Measurements from ENCODE around the gene ZNF521. TPM values are rescaled to one million over a fixed set of nuclear protein-coding genes. Genes with fewer than 3 reads are reported as not detected.

Gene ZNF521
- total and polyA plus RNA-seq, 2 donors (not counting 3 experiments of a cell fraction or from before 2014, with no cell fraction given), result 111 to 168 TPM

DNA sequence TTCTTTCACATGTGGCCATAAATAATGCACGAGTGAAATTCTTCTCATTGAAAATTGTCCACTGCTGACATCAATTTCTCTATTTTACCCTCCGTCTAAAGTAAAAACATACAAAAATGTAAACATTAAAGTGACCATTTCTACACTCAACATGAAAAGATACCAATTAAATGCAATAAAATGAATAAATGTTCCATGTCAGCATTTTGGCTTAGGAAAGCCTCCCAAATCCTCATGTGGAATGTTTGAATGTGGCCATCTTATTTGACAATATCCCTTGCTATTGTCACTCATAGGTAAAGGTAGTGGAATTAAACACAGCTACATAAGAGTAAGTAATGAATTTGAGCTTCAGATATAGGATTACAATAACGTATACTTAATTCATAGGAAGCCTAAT, 60.8 kb downstream of the ZNF521 start:
- H3K79me2 ChIP-seq (ENCODE audit: control insufficient read depth, insufficient read depth, low read length), result peaks cover 56% of the 10 kb centered on the region
- DNase-seq (ENCODE audit: low read depth, low spot score) (no peak), FAIRE-seq (no peak)
- H3K9me3 ChIP-seq (replicated peaks; ENCODE audit: control insufficient read depth, insufficient read depth, low read length), result no peaks in the 10 kb centered on the region
- no peak overlapping the region for H3K9ac ChIP-seq (replicated peaks; ENCODE audit: extremely low read depth, insufficient read depth, low read length)
- H3K4me1 ChIP-seq (ENCODE audit: control insufficient read depth, extremely low read depth, insufficient read depth, low read length), result peaks cover 29% of the 10 kb centered on the region
- no peak overlapping the region for H2AFZ ChIP-seq (ENCODE audit: low read depth, low read length)
- TF ChIP-seq, protein P1, sequence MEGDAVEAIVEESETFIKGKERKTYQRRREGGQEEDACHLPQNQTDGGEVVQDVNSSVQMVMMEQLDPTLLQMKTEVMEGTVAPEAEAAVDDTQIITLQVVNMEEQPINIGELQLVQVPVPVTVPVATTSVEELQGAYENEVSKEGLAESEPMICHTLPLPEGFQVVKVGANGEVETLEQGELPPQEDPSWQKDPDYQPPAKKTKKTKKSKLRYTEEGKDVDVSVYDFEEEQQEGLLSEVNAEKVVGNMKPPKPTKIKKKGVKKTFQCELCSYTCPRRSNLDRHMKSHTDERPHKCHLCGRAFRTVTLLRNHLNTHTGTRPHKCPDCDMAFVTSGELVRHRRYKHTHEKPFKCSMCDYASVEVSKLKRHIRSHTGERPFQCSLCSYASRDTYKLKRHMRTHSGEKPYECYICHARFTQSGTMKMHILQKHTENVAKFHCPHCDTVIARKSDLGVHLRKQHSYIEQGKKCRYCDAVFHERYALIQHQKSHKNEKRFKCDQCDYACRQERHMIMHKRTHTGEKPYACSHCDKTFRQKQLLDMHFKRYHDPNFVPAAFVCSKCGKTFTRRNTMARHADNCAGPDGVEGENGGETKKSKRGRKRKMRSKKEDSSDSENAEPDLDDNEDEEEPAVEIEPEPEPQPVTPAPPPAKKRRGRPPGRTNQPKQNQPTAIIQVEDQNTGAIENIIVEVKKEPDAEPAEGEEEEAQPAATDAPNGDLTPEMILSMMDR (IDR thresholded peaks at IDR 0.05; ENCODE audit: extremely low read depth in 1 of 2, insufficient read depth in 1 of 2, low read depth in 1 of 2, low read length in 2 of 2), result no peak
- no peak for TF ChIP-seq POLR2A (IDR thresholded peaks at IDR 0.05; ENCODE audit: low read depth, low read length)
- dilution Hi-C loops (cut with MboI; ENCODE audit: extremely low pct_ligation_motif_present, low sequenced_read_pairs) (no loop called here), intact Hi-C loops (cut with micrococcal nuclease) (no loop called here)
- no peak overlapping the region for H3K4me2 ChIP-seq (ENCODE audit: insufficient read depth, low read length)
- no TSS peak for BruUV-seq (replicated peaks)
- H3K4me3 ChIP-seq (replicated peaks in 1 of 3; ENCODE audit: insufficient read depth in 1 of 3, low read depth in 1 of 3, low read length in 3 of 3), result no peak overlapping the region
- no peaks in the 10 kb centered on the region for H3K9me1 ChIP-seq (replicated peaks; ENCODE audit: control insufficient read depth, extremely low read depth, insufficient read depth, low read length)
- no peaks in the 10 kb centered on the region for H3K27me3 ChIP-seq (ENCODE audit: control insufficient read depth in 2 of 2, insufficient read depth in 2 of 2, low read length in 2 of 2)
- CTCF ChIA-PET, result no interaction called here
- no peaks in the 10 kb centered on the region for H4K20me1 ChIP-seq (replicated peaks; ENCODE audit: control insufficient read depth, extremely low read depth, insufficient read depth, low read length)
- H3K36me3 ChIP-seq (ENCODE audit: control insufficient read depth in 2 of 2, extremely low read depth in 1 of 2, insufficient read depth in 2 of 2, low read length in 2 of 2), result peaks cover 3 to 5% of the 10 kb centered on the region in 2 experiments
- H3K27ac ChIP-seq (ENCODE audit: insufficient read depth, low read depth, low read length), result no peak overlapping the region
- POLR2A ChIA-PET, result no interaction called here

DNA sequence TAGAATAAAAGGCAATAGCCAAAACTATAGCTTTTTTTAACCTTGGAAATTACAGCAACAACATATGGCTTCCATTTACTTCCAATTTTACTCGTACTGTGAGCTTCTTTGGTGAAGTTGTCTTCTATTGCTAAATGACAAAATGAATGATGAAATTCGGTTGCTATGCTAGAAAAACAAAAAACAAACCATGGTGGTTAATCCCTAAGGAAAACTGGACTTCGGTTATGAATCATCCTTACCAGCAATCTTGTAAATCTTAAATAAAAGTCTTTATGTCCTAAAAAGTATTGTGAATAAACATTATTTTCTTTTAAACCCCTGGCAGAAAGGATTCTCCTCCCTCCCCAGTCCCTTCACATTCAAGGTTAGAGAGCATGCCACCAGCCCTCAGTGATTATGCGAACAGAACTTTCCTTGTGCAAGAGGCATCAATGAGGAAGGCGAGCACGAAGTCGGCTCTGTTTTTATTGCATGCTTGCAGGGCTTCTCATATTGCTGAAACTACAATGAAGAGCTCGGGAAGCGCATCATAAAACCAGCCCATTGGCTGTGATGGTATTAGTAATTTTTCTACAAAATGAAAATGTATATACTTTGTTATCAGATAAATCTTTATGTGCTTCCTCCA, 62.9 kb downstream of the ZNF521 start:
- Histone ChIP-seq H3K9me1 (replicated peaks; ENCODE audit: control insufficient read depth, extremely low read depth, insufficient read depth, low read length) (no peaks in the 10 kb centered on the region), H3K4me2 (ENCODE audit: insufficient read depth, low read length) (peak overlapping the region; percentile 45), H4K20me1 (replicated peaks; ENCODE audit: control insufficient read depth, extremely low read depth, insufficient read depth, low read length) (no peaks in the 10 kb centered on the region), H3K4me3 (replicated peaks in 1 of 3; ENCODE audit: insufficient read depth in 1 of 3, low read depth in 1 of 3, low read length in 3 of 3) (no peak overlapping the region), H3K27ac (ENCODE audit: insufficient read depth, low read depth, low read length) (peak overlapping the region; percentile 75), H2AFZ (ENCODE audit: low read depth, low read length) (no peak overlapping the region), H3K4me1 (ENCODE audit: control insufficient read depth, extremely low read depth, insufficient read depth, low read length) (peaks cover 43% of the 10 kb centered on the region), H3K36me3 (ENCODE audit: control insufficient read depth in 2 of 2, extremely low read depth in 1 of 2, insufficient read depth in 2 of 2, low read length in 2 of 2) (peaks cover 3% of the 10 kb centered on the region in 2 experiments), H3K9ac (replicated peaks; ENCODE audit: extremely low read depth, insufficient read depth, low read length) (peak overlapping the region; percentile 40), H3K79me2 (ENCODE audit: control insufficient read depth, insufficient read depth, low read length) (peaks cover 64% of the 10 kb centered on the region), H3K9me3 (replicated peaks; ENCODE audit: control insufficient read depth, insufficient read depth, low read length) (no peaks in the 10 kb centered on the region), H3K27me3 (ENCODE audit: control insufficient read depth in 2 of 2, insufficient read depth in 2 of 2, low read length in 2 of 2) (no peaks in the 10 kb centered on the region)
- dilution Hi-C loops (cut with MboI; ENCODE audit: extremely low pct_ligation_motif_present, low sequenced_read_pairs), result no loop called here
- no TSS peak for BruUV-seq (replicated peaks)
- intact Hi-C loops (cut with micrococcal nuclease), result loop anchor here (1.0 to 10.0 kb wide), 4 partner anchors 10 to 606 kb away; no protein-coding TSS in a partner anchor
- DNase-seq (ENCODE audit: low read depth, low spot score) (peak; percentile 88), FAIRE-seq (peak; percentile 83)
- ChIA-PET CTCF (interaction anchor here (0.8 to 1.9 kb wide), 6 partner anchors 10 to 544 kb away, joined by 3 to 9 read pairs (median 4); no protein-coding TSS in a partner anchor), POLR2A (no interaction called here)
- TF ChIP-seq JUN (IDR thresholded peaks at IDR 0.05; ENCODE audit: borderline replicate concordance, insufficient read depth, insufficient read length, low read depth) (peak; percentile 57), FOS (IDR thresholded peaks at IDR 0.05; ENCODE audit: borderline replicate concordance, insufficient read depth, low read length) (peak; percentile 26), GATA2 (IDR thresholded peaks at IDR 0.05; ENCODE audit: insufficient read depth, insufficient read length, low read depth, low read length) (peak; percentile 55), POLR2AphosphoS5 (IDR thresholded peaks at IDR 0.05; ENCODE audit: insufficient read depth, low read depth, low read length) (no peak), EZH2 (IDR thresholded peaks at IDR 0.05; ENCODE audit: borderline replicate concordance, low read depth, low read length, severe bottlenecking) (no peak), POLR2A (IDR thresholded peaks at IDR 0.05; ENCODE audit: low read depth, low read length) (no peak), MYC (IDR thresholded peaks at IDR 0.05; ENCODE audit: low read depth, low read length) (no peak)
- TF ChIP-seq, protein P1 (IDR thresholded peaks at IDR 0.05; ENCODE audit: extremely low read depth in 1 of 2, insufficient read depth in 1 of 2, low read depth in 1 of 2, low read length in 2 of 2), result no peak
- TF ChIP-seq, protein P2, sequence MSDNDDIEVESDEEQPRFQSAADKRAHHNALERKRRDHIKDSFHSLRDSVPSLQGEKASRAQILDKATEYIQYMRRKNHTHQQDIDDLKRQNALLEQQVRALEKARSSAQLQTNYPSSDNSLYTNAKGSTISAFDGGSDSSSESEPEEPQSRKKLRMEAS (IDR thresholded peaks at IDR 0.05; ENCODE audit: insufficient read depth, insufficient read length), result no peak

All from endothelial cell of umbilical vein (primary cell).